HFFc6 (cell line): ENCODE data around the gene BCAS1. TPM values are rescaled to one million over a fixed set of nuclear protein-coding genes. Genes with fewer than 3 reads are reported as not detected.

ENCODE experiments used
- DNase-seq: peaks from one replicate; pipeline ENCODE4 v3.0.0-alpha.2; 2018
- H3K27ac Mint-ChIP-seq: 2 replicates; pipeline ENCODE4 v1.8.0; 2020; ENCODE audit warnings: mild to moderate bottlenecking, mixed read lengths
- H3K27me3 Mint-ChIP-seq: 2 replicates; pipeline ENCODE4 v1.8.0; 2021; ENCODE audit warnings: mild to moderate bottlenecking, moderate library complexity, mixed read lengths; ENCODE audit not compliant: insufficient read depth
- H3K36me3 Mint-ChIP-seq: 2 replicates; pipeline ENCODE4 v1.8.0; 2021; ENCODE audit warnings: low read depth, mixed read lengths
- H3K4me1 Mint-ChIP-seq: 2 replicates; pipeline ENCODE4 v1.8.0; 2020; ENCODE audit warnings: low read depth, mixed read lengths
- H3K4me3 Mint-ChIP-seq: 2 replicates; pipeline ENCODE4 v1.8.0; 2020; ENCODE audit warnings: mild to moderate bottlenecking, moderate library complexity, mixed read lengths
- H3K9me3 Mint-ChIP-seq: 2 replicates; pipeline ENCODE4 v1.8.0; 2020; ENCODE audit warnings: mild to moderate bottlenecking, mixed read lengths
- CTCF ChIP-seq: fragments of 200-600 bp; sonication (generic); IDR thresholded peaks from 2 replicates; pipeline ENCODE4 v1.5.0; 2021; ENCODE audit warnings: antibody characterized with exemption, mild to moderate bottlenecking
- total RNA-seq, 6 experiments: library from RNA; stranded (reverse); fragmentation: NEBNext Ultra II Directional; extraction: Animal tissue kit (Norgen Biotek cat#: 25700); gene quantifications; 2 replicates in 1 of 6; 3 replicates in 5 of 6; pipeline ENCODE4 v1.2.3, GENCODE V29; 2021

BCAS1 gene
- total RNA-seq, 6 experiments from 2014 or later: 0.07 TPM; not detected in 5

GRCh38 chr20:53918020-53918311, 152.4 kb downstream of the BCAS1 start:
- no peak for DNase-seq
- Mint-ChIP-seq H3K4me1 (peaks cover 57% of the 10 kb centered on the region), H3K36me3 (no peaks in the 10 kb centered on the region), H3K27me3 (peaks cover 8% of the 10 kb centered on the region), H3K9me3 (no peaks in the 10 kb centered on the region), H3K27ac (peak overlapping the region; percentile 98), H3K4me3 (peak overlapping the region; percentile 67; the same call in 1 of the 2 replicates)
- TF ChIP-seq CTCF: no peak

DNA sequence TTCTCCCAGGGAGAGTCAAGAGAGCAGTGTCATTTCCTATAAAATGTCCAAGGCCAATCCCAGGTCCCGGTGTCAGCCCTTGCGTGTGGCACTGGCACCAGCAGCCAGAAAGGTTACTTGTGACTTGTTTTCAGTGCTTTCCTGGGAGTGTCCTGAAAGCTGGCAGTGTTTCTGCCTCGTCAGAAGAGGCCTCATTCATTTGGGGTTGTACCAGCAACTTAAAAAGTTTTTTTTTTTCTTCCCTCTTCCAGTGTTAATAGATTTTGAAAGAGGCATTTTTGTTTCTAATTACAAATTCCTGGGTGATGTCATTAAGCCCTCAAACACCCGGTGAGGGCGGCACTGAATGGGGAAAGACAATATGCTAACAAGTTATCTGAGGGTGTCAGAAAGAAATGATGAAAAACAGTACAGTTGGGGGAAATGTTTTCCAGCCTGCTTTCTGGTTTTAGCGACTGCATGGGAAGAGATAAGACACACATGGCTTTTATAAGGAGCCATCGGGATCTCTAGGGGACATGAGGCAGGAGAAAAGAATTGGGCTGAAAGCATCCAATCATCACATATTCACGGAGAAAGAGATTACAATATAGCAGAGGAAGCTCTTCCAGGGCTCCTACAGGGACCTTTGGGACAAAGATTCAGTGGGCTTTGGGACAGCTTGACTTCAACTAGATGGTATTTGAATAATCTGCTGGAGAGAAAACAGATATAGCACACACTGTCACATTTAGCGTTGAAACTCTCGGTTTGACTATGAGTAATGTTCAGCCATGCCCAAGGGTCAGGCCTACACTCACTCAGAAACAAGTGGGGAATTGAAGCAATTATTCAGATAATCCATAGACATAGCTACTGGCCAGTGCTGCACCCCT, 153.0 kb downstream of the BCAS1 start:
- Mint-ChIP-seq H3K4me1 (peaks cover 56% of the 10 kb centered on the region), H3K9me3 (no peaks in the 10 kb centered on the region), H3K36me3 (no peaks in the 10 kb centered on the region), H3K4me3 (peak overlapping the region; percentile 67), H3K27ac (peak overlapping the region; percentile 98), H3K27me3 (peaks cover 8% of the 10 kb centered on the region)
- no peak for TF ChIP-seq CTCF
- DNase-seq: peak; percentile 61

- TF ChIP-seq CTCF: no peak
- peaks cover 8% of the 10 kb centered on the region for H3K27me3 Mint-ChIP-seq
- no peak for DNase-seq
- H3K36me3 Mint-ChIP-seq: peaks cover under 1% of the 10 kb centered on the region; the same call in 1 of the 2 replicates
- H3K9me3 Mint-ChIP-seq: no peaks in the 10 kb centered on the region
- H3K27ac Mint-ChIP-seq: peak overlapping the region; percentile 98
- H3K4me3 Mint-ChIP-seq: peak overlapping the region; percentile 92
- peaks cover 63% of the 10 kb centered on the region for H3K4me1 Mint-ChIP-seq
These were observed 154.3 kb downstream of the BCAS1 start for GRCh38 chr20:53916173-53916512.

GRCh38 chr20:53915446-53916172, 154.8 kb downstream of the BCAS1 start:
- peaks cover 6% of the 10 kb centered on the region; the same call in 1 of the 2 replicates for H3K36me3 Mint-ChIP-seq
- peak overlapping the region; percentile 92 for H3K4me3 Mint-ChIP-seq
- peaks cover 63% of the 10 kb centered on the region for H3K4me1 Mint-ChIP-seq
- H3K27me3 Mint-ChIP-seq: peaks cover 8% of the 10 kb centered on the region
- H3K9me3 Mint-ChIP-seq: no peaks in the 10 kb centered on the region
- H3K27ac Mint-ChIP-seq: peak overlapping the region; percentile 98
- peak; percentile 91 for DNase-seq
- peak; percentile 95 for TF ChIP-seq CTCF

- peaks cover 9% of the 10 kb centered on the region; the same call in 1 of the 2 replicates for H3K36me3 Mint-ChIP-seq
- no peak for DNase-seq
- peak overlapping the region; percentile 98 for H3K27ac Mint-ChIP-seq
- no peak for TF ChIP-seq CTCF
- no peaks in the 10 kb centered on the region for H3K9me3 Mint-ChIP-seq
- H3K4me3 Mint-ChIP-seq: peak overlapping the region; percentile 92
- H3K27me3 Mint-ChIP-seq: peaks cover 8% of the 10 kb centered on the region
- H3K4me1 Mint-ChIP-seq: peaks cover 63% of the 10 kb centered on the region
These were observed 155.5 kb downstream of the BCAS1 start for GRCh38 chr20:53914781-53915445.
